Right forelimb (tissue), 1 donor: Measurements from ENCODE around the gene BCL2A1.
A peak's percentile ranks its signal among the peaks of the same experiment; 100 is the strongest.
"Not testable (repeated sequence)": the region's sequence is repeated elsewhere in the genome, so short reads cannot be mapped to it uniquely, and the experiment has no call there.

ENCODE experiments used
- DNase-seq: peaks from one replicate; pipeline ENCODE4 v3.0.0-alpha.2; 2018

The BCL2A1 gene

DNA sequence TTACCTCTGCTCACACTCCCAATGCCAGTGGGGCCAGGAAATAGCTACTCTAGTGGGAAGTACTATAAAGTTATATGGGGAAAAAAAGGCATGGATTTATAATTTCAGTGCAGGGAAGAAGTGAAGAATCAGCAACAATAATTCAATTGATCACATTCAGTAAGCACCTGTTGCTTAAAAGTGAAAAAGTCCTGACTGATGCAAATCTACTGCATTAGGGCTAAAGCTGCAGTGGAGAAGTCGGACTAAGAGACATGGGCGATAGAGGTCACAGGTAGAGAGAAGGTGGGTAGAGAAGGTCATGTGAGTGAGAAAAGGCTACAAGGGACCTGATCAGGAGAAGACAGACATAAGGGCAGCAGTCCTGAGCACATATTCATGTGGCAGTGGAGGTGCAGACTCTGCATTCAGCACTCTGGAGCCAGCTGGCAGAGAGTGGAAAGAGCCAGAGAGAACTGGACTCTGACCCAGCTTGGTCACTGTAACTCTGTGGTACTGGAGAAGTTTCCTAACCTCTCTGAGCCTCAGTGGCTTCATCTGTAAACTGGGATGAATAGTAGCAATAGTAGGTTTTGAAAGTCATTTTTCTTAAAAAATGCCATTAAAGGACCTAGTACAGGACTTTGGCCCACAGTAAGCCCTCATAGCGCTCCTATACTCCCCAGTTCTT is 17.6 kb upstream of the BCL2A1 start:
- no peak for DNase-seq

DNA sequence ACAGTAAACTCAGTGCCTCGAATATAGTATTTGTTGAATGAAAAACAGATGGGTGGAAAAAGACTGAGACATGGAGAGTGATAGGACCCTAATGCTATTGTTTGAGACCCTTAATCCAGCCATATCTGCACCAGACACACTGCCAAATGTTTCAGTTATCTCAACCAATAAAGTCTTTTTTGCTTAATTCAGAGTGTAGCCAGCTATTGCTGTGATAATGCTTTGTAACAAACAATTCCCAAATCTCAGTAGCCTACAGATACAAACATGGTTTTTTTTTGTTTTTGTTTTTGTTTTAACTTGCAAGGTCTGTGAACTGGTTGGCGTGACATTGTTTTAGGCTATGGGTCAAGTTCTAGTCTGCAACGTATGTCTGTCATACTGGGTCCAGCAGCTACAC is 17.0 kb upstream of the BCL2A1 start:
- no peak for DNase-seq

DNA sequence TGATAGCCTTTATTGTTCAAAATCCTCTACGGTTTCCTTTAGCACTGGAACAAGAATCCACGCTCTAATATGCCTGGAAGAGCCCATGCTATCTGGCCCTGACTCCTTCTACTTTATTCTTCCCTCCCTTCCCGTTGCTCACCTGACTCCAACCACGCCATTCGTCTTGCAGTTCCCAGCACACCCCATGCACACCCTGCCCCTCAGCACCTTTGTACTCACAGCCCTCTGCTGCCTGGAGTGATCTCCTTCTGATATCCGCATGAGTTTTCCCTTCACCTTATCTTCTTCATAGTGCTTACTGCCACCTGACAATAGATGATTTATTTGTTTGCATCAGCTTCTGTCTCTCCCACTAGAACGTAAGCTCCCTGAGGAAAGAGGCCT is 16.6 kb upstream of the BCL2A1 start:
- no peak for DNase-seq

DNA sequence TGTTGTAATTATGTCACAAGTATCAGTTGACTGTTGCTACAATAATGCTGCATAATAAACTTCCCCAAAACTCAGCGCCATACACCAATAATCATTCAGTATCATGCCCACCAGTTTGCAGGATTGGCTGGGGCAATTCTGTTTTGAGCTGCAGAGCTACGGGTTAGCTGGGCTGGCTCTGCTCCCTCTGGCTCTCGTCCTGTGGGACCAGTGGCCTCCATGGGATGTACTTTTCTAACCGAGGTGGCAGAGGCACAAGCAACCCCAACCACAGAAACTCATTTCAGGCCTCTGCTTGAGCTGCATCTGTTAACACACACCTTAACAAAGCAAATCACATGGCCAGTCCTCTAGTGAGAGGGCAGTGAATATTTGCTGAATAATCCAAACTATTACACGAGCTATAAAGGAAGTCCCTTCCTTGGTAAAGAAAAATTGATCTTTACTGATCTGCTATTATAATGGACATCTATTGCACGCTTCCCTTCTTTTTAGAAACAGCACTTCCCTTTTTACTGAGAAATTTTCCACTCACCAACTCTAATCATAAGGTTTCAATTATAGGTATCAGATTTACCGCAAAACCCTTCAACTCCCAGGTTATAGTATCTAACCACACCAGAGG is 10.9 kb upstream of the BCL2A1 start:
- DNase-seq, result no peak

DNA sequence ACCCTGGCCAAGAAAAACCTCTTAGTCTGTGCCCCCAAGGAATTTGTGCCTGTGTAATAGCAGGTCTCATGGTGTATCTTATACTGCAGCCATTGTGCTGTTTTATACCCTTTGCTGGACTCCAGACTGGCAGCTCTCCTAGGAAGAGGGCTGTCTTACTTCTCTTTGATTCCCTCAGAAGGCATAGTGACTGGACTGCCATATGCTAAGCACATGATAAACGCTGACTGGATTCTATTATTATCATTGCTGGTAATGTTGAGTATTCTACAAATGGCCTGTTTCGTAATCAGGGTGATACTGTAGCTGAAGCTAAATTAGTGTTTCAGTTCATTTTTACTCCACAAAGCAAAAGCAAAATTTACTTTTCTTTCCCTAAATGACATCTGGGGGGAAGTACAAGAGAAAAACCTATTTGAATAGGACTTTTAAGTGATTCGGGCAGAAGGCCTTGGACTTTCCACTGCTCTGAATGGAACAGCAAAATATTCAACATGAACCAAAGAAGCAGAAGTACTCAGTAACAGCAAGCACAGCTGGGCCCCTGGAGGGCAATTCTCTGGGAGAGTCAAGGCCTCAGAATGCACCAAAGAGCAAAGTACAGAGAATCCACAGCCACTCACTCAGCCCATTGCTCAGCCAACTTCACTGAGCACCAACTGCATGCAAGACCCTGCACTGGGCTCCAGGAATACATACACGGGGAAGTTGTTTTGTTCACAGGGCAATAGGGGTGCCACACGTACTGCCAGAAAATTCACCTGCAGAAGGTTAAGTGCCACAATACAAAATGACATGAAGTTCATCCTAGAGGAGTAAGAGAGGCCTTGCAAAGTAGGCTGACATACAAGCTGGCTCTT is 7.9 kb upstream of the BCL2A1 start:
- DNase-seq, result no peak

DNA sequence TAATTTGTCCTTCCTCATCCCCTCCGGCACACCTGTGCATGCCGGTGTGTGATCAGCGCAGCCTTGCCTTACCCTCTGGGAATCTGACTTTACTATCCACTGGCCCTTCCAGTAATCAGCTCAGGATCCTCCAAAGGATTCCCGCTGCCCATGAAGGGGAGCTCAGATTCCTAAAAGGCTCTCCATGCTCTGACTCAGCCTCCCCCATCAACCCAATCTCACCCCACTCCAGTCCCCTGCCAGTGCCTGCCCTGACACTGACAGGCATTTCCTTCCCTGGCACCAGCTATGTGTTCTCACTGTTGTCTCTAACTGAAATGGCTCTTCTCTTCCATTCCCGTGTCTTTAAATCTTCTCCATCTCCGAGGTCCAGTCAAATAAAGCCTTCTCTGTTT is 7.3 kb upstream of the BCL2A1 start:
- peak; percentile 46 for DNase-seq

DNA sequence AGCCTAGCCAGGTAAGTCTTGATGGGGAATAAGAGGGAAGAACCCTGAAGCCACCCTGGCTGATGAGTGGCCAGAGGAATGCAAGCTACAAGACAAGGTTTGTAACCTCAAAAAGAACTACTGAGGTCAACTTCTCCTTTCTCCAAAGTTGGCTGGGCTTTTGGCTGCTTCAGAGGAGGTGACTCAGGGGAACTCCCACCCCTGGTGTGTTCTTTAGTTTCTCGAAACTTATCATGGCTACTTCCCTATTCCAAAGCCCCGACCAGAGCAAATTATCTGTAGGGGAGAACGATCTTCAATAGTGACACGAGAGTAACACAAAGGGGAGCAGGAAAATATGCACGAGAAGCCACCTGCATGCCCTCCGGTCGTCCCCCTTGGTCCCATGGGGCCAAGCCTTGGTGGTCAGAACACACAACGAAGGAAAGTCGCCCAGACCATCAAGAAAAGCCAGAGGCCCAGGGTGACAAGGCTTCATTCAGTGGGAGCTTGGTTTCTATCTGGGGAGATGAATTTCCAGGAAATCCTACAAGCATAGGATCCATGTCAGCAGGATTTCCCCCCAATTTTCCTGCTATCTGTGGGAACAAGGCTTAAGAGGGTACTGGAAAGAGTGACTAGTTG is 6.5 kb upstream of the BCL2A1 start:
- no peak for DNase-seq

DNA sequence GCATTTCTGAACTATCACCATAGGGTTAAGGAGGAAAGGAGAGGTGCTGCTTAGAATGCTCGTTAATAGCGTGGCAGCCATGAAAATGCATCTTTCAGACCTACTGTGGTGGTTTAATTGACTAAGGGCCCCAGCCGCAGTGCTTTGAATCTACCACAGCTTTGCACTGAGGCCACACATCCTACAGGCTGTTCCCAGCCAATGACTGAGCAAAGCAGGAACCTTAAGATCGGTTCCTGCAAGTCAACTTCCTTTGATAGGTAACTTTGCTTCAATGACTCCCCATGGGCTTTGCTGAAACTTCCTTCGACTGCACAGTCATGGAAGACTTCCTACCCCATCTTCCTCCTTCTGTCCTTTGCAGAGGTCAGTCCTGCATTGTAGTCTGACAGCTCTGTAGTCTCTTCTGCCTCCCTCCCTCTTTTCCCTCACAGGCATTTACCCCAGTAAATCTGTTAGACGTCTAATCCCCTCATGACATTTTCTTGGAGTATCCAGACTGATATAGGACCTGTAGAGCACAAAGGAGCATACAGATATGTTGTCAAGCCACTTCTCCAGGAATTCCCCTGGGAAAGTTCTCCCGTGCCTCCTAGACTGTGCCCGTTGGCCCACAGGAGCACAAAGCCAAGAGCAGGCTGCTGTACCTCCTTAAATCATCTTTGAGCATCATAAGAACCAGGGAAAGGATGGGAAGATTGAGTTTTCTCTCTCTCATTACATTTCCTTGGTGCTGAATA is 2.6 kb upstream of the BCL2A1 start:
- no peak for DNase-seq

DNA sequence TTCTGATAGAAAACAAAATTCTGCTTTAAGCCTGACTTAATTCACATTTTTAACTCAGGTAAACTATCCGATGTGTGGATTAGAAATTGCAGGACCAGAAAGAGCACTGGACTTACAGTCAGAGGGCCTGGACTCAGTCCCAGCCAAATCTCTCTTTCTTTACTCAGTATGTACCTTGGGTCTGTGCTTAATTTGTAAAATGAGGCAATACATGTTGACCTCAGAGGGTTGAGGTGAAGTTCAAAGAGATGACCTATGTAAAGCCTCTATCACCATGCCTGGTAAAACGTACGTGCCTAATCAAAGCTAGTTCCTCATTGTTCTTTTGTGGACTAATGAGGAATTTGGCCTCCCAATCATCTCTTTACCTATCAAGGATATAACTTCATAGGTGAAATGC is 1.9 kb upstream of the BCL2A1 start:
- DNase-seq, result no peak

DNA sequence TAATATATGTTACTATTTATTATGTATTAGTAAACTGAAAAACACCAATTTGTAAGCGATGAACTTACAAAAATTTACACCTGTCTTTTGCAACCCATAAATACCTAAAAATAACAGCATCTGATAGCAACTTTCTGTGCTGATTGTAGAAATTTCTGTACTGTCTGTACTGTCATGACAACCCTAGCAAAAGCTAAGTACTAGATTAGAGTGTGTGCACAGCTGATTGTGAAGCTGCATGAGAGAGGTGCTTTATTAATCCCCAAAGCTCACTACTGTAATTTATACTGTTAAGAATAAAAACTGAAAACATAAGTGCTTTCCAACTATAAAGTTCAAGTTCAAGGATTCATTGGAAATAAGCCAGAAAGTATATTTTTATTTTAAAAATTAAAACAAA is 815 bp downstream of the BCL2A1 start:
- DNase-seq, result no peak

DNA sequence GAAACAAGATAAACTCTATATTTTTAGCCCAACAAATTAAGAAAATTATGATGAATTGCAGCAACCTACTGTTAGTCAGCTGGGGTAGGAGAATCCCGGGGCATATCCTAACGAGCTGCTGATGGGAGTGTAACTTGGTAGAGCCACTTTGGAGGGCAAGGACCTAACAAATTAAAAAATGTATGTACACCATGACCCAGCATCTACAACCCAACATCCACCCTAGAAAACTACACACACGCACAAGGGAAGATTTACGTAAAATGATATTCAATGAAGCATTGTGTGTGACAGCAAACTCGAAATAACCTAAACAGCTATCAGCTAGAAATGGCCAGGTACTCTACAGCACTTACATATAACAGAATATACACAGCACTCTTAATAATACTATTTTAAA is 1.9 kb downstream of the BCL2A1 start:
- DNase-seq, result no peak

DNA sequence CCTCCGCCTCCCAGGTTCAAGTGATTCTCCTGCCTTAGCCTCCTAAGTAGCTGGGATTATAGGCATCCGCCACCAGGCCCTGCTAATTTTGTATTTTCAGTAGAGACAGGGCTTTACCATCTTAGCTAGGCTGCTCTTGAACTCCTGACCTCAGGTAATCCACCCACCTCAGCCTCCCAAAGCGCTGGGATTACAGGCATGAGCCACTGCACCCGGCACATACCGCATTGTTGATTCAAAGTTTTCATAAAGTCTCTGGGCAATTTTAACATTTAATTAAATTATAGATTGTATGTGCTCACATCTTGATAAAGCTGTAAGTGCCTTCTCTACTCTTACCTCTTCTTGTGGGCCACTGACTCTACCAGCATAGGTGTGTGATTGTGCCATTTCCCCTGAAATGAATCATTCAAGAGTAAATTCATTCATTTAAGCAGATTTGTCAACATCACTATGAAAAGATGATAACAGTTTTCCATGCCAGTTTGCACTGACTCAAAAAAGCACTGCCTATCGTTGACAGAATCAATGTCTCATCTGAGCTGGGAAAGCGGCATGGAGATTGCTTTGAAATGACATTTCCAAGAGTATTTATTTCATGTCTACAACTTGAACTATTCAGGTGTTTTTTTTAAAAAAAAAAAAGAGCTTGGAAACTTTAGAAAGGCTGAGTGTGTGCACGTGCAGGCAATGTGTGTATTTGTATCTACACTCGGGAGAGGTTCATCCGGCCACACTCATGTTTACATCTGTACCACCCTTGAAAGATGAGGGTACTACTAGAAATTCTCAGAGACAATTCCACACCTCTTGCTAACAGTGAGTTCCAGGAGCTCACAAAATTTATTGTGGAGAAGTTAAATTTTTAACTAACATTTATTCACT is 3.5 kb downstream of the BCL2A1 start:
- no peak for DNase-seq

DNA sequence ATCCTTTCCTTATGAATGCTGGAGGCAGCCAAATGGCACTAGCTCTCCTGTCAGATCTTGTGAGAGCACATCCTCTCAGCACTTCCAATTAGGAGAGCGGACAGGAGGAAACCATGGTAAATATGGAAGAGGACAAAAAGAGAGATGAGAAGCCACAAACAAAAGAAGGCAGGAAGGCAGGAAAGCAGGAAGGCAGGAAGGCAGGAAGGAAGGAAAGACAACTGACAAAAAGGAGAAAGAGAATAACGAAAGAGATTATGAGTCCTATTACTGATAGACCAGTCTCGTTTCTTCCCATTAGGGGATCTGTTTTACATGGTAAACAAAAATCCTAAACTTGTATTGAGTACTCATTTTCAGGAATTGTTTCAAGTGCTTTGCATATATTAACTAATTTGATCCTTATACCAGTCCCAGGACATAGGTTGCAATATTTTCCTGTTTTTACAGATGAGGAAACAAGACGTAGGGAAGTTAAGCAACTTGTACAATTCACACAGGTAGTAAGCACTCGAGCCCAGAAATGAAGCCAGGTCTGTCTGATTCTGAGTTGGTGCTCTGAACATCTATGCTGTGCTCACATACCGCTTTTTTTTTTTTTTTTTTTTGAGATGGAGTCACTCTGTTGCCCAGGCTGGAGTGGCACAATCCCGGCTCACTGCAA is 4.2 kb downstream of the BCL2A1 start:
- DNase-seq, result no peak

DNA sequence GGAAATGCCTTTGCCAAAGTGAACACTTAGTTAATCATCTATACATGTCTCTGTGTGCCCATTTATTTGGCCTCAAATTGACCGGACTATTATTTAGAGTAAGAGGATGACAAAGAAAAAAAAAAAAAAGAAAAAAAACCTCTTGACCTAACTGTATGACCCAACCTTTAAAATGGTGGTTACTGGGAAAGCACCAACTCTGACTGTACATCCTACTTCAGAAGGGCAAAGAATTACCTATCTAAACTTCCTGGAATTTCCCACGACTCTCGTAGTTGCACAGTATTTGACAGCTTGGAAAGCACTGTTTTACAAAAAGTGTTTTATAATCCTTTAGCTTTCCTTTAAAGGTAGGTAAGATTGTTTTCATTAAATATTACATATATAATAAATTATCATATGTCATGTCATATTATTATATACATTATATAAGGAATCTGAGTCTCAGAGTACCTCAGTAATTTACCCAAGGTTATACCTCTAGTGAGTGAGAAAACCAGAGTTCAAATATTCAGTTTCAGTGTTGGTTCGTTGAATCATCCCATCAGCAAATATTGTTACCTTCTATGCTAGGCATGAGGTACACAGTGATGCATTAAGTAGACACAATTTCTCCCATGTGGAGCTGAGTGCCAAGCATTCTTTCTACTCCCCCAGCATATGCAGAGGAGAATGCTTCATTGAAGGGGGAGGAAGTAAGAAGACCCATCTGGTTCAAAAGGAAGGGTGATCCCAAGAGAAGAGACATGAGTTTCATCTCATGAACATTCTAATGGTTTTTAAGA is 5.0 kb downstream of the BCL2A1 start:
- DNase-seq, result no peak

DNA sequence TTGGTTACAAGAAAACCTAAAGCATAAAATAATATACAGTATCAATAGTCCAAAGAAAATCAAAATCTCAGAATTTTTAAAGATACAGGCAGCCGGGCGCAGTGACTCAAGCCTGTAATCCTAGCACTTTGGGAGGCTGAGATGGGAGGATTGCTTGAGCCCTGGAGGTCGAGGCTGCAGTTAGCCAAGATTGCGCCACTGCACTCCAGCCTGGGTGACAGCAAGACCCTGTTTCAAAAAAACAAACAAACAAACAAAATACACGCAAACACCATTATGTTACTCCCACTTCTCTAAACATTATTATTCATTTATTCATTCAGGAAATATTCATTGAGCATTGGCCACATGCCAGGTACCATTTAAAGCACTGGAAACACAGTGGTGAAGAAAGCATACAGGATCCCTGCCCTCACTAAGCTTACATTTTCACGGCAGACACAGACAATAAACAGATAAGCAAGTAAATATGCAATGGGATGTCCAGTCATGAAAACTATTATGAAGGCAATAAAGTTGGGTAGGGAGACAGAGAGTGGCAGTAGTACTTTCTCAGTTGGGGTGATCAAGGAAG is 6.7 kb downstream of the BCL2A1 start:
- no peak for DNase-seq

DNA sequence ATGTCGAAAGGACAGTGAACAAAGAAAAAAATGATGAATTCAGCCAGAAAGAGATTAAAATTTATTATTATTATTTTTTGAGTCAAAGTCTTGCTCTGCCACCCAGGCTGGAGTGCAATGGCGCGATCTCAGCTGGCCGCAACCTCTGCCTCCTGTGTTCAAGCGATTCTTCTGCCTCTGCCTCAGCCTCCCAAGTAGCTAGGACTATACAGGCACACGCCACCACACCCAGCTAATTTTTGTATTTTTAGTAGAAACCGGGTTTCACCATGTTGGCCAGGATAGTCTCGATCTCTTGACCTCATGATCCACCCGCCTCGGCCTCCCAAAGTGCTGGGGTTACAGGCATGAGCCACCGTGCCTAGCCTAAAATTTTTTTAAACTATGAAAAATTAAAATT is 8.1 kb downstream of the BCL2A1 start:
- DNase-seq, result not testable (repeated sequence)

DNA sequence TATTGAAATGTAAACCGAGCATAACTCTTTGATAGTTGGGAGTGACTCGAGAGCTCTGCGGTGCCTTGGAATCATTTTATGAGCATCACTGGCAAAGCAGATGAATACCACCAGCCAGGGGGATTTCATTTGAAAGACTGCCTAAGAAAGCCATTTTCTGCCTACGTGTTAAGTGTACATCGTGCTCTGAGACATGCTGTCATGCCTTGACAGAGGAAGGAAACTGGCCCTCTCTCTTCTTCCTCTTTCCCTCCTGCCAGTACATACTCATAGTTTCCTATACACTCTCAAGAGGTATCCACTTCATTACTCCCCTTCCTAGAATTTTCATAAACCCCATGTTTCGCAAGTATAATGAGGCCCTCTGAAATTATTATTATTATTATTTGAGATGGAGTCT is 8.8 kb downstream of the BCL2A1 start:
- no peak for DNase-seq

DNA sequence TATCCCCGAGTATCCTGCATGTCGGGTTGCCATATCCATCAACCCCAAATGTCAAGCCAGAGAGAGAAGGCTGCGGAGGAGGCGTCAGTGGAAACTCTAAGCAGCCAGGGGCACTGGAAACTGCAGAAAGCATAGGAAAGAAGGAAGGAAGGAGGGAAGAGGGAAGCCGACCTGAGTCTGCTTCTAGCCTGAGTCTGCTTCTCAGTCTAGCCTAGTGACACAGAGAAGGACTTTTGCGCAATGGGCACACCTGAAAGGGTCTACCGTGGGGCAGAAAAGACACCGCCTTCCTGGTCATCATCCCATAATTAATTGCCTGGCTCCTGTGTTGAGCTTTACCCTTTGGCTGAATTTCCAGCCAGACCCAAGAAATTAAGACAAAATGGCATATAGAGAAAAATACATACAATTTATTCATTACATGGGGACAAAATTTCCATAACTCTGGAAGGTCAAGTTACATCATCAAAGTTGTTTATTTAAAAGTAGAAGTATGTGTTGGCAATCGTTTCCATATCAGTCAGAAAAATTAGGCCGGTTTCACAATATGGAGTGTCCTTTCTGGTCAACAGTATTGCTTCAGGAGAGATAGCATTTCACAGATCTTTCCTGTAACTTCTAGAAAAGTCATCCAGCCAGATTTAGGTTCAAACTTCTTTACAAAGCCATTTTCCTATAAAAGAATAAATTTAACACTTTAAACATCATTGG is 10.3 kb downstream of the BCL2A1 start:
- DNase-seq, result no peak

DNA sequence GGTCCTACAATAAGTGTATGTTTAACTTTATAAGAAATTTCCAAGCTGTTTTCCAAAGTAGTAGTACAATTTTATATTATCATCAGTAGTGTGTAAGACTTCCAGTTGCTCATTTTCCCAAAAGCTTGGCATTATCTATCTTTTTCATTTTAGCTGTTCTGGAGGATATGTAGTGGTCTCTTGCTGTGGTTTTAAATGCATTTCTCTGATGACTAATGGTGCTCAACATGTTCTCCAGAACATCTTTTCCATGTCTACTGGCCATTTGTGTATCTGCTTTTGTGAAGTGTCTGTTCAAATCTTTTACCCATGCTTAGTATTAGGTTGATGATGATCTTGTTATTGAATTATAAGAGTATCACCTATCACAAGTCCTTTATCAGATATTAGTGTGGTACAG is 13.3 kb downstream of the BCL2A1 start:
- DNase-seq, result no peak
